ENCODE measurements around the gene CACNA1F.

The CACNA1F gene

GRCh38 chrX:49233176-49233575 lies at the start of gene CACNA1F:
Gene CACNA1F (minus strand): TSS chrX:49233340. CDS start chrX:49233309, 31 bp downstream.
- no peak for DNase-seq

- no peak for DNase-seq
Measured at GRCh38 chrX:49282647-49283011, 49.5 kb upstream of the CACNA1F start.

GRCh38 chrX:49278081-49278480 lies 44.9 kb upstream of the CACNA1F start:
- DNase-seq, result no peak

GRCh38 chrX:49277535-49277830 lies 44.3 kb upstream of the CACNA1F start:
- DNase-seq, result no peak

GRCh38 chrX:49276671-49277534 lies 43.8 kb upstream of the CACNA1F start:
- DNase-seq, result no peak

GRCh38 chrX:49276207-49276606 lies 43.1 kb upstream of the CACNA1F start:
- no peak for DNase-seq

GRCh38 chrX:49273181-49273727 lies 40.1 kb upstream of the CACNA1F start:
- DNase-seq, result no peak

- no peak for DNase-seq
Measured at GRCh38 chrX:49272421-49272820, 39.3 kb upstream of the CACNA1F start.

GRCh38 chrX:49271341-49271740 lies 38.2 kb upstream of the CACNA1F start:
- no peak for DNase-seq

- no peak for DNase-seq
Measured at GRCh38 chrX:49270249-49270921, 37.2 kb upstream of the CACNA1F start.

- no peak for DNase-seq
Measured at GRCh38 chrX:49269767-49270248, 36.7 kb upstream of the CACNA1F start, which contains the start of gene PPP1R3F. Gene PPP1R3F (plus strand): TSS chrX:49269793. CDS start chrX:49269870, 77 bp downstream.

- peak; percentile 80 for DNase-seq
Measured at GRCh38 chrX:49269010-49269766, 36.0 kb upstream of the CACNA1F start.

GRCh38 chrX:49268702-49269009 lies 35.5 kb upstream of the CACNA1F start:
- DNase-seq, result no peak

GRCh38 chrX:49266523-49267445 lies 33.6 kb upstream of the CACNA1F start:
- DNase-seq, result no peak

GRCh38 chrX:49264460-49264859 lies 31.3 kb upstream of the CACNA1F start, which contains the start of gene FOXP3:
Gene FOXP3 (minus strand): TSS chrX:49264710. CDS start chrX:49258505, 6,205 bp downstream.
- DNase-seq, result no peak

- no peak for DNase-seq
Measured at GRCh38 chrX:49263631-49264030, 30.5 kb upstream of the CACNA1F start.

- no peak for DNase-seq
Measured at GRCh38 chrX:49262603-49263002, 29.5 kb upstream of the CACNA1F start.

GRCh38 chrX:49260221-49260985 lies 27.3 kb upstream of the CACNA1F start:
- DNase-seq, result no peak

GRCh38 chrX:49258749-49259124 lies 25.6 kb upstream of the CACNA1F start:
- DNase-seq, result no peak

GRCh38 chrX:49257846-49258748 lies 25.0 kb upstream of the CACNA1F start:
- DNase-seq, result no peak
